ENCODE measurements around the gene USP47.

The USP47 gene

DNA sequence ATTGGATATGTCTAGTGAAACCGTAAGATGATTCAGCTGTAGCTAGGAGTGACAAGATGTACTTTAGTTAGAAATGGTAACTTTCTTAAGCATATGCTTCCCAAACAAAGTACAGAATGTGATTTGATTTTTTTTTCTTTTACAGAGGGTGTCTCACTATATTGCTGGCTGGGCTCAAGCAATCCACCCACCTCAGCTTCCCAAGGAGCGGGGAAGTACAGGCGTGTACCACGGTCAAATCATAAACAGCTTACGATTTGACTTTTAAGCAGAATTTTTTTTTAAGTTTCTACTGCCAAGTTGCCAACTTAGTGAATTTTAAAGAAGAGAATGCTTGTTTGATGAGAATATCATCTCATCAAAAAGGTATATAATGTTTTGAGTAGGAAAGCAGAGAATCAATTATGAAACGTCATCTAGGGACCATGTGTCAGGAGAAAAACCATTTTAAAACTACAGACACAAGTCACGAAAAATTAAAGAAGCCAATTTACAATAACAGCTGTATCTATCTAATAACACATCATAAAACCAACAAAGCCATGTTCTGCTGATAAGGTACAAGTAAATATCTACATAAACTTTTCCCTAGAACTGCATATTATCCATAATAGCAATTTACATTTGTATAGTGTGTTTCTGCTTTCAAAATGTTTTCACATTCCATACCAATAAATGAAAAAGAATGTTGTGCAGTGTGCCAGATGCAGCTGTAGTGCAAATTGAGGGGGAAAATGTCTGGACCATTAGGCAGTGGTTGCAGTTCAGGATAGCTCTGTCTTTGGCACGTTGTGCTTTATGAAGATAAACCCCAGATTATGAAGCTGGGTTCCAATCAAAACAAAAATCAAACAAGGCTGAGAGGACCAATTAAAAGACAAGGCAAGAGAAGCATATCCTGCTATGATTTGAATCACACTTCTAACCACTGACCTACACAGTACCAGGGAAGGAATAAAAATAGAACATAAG is 33.7 kb upstream of the USP47 start:
- TF ChIP-seq, protein P1, sequence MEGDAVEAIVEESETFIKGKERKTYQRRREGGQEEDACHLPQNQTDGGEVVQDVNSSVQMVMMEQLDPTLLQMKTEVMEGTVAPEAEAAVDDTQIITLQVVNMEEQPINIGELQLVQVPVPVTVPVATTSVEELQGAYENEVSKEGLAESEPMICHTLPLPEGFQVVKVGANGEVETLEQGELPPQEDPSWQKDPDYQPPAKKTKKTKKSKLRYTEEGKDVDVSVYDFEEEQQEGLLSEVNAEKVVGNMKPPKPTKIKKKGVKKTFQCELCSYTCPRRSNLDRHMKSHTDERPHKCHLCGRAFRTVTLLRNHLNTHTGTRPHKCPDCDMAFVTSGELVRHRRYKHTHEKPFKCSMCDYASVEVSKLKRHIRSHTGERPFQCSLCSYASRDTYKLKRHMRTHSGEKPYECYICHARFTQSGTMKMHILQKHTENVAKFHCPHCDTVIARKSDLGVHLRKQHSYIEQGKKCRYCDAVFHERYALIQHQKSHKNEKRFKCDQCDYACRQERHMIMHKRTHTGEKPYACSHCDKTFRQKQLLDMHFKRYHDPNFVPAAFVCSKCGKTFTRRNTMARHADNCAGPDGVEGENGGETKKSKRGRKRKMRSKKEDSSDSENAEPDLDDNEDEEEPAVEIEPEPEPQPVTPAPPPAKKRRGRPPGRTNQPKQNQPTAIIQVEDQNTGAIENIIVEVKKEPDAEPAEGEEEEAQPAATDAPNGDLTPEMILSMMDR (IDR thresholded peaks at IDR 0.05; ENCODE audit: low read length, missing control alignments), result no peak
- H3K4me3 ChIP-seq (replicated peaks; ENCODE audit: low read depth, low read length), result no peak overlapping the region
- DNase-seq (ENCODE audit: low read depth), result no peak

DNA sequence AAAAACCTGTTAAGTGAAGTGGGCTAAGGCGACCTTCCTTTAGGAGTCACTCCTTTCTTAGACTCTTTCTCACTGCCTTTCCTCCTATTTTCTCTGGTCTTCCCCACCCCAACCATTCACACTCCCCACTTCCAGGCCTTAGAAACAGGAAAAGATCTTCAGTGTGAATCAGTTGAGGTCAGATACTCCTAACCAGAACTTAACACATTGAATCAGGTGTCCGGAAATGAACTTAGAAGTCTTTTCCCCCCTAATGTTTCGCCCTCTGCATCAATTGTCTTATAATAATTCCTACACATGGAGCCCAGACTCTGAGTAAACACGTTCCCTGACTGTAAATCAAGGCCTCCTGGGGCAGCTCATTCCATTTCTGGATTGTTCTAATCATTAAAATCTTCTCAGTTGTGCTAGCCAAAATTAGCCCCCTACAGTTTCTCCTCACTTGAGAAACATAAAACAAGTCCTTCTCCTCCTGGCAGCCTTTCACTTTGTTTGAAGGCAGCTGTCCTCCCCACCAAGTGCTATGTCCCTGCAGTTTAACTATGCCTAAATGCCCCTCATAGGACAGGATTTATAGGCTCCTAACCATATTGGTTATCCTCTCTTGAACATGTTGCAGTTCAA is 32.7 kb upstream of the USP47 start:
- no peak for DNase-seq (ENCODE audit: low read depth)
- TF ChIP-seq, protein P1 (IDR thresholded peaks at IDR 0.05; ENCODE audit: low read length, missing control alignments), result no peak
- H3K4me3 ChIP-seq (replicated peaks; ENCODE audit: low read depth, low read length), result no peak overlapping the region

DNA sequence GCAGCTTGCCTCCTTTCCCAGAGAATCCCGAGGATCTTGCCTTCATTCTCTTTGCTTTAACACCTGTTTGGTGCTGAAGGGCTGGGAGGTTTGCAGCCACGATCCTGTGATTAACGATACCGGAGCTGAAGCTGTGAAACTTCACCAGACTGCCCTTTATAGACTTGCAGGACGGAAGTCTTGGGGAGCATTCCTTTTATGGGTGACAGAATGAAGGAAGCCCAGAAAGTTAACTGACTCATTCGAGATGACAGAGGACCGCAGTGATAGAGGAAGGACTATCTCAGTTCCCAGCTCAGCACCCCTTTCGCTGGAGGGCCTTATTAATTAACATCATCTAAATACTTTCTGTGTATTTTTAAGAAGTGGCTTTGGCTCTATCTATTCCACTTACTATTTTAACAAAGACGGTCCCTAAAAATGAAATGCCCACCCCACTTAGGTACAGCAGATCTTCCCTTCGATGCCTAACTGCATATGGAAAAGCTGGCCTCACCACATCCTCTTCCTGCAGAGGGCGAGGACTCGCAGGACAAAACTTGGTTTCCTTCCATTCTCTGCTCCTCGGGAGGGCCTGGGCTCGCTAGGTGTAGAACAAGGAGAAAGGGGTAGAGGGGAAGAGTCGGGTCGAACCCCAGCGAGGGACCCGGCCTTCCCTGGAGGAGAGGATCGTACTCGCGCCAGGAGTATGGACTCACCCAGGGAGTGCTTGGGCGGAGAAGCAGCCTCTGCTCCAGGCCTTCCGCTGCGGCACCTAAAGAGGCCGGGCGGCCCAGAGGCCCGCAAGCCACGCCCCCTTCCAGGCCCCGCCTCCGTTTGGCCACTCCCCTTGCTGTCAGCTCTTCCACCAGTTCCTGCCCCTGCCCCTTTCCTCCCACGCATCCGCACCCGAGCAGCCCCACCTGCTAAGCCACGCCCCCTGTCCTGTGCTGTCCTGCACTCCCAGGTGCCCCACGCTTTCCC is 30.7 kb upstream of the USP47 start:
- TF ChIP-seq, protein P1 (IDR thresholded peaks at IDR 0.05; ENCODE audit: low read length, missing control alignments), result no peak
- DNase-seq (ENCODE audit: low read depth), result no peak
- H3K4me3 ChIP-seq (replicated peaks; ENCODE audit: low read depth, low read length), result no peak overlapping the region

DNA sequence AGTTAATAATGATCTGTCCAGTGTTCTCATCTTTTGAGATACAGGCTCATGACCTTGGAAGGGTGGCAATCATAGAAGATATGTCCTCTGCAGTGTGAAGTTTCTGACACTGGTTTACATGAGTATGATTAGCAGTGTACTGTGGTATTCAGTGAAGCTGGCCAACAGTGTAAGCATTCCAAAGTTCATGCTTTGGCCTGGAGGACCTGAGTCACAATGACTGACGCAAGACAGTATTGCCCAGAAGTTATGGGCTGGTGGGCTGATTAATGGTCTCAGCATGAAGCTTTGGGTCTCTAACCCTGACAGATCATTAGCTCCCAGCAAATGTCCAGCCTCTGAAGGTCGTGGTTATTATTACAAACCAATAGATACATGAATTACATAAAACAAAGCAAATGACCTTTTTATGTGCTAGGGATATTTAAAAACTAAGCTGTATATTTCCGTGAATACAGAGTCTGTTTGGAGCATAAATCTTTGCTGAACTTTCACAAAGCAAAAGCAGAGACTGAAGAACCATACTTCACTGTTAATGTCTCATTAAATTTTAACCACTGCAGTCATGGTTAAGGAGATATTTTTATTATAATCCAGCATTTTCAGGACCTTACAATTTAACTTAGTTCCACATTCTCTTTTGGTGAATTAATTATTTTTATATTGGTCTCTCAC is 28.3 kb upstream of the USP47 start:
- H3K4me3 ChIP-seq (replicated peaks; ENCODE audit: low read depth, low read length), result no peak overlapping the region
- TF ChIP-seq, protein P1 (IDR thresholded peaks at IDR 0.05; ENCODE audit: low read length, missing control alignments), result no peak
- DNase-seq (ENCODE audit: low read depth), result peak; percentile 91

DNA sequence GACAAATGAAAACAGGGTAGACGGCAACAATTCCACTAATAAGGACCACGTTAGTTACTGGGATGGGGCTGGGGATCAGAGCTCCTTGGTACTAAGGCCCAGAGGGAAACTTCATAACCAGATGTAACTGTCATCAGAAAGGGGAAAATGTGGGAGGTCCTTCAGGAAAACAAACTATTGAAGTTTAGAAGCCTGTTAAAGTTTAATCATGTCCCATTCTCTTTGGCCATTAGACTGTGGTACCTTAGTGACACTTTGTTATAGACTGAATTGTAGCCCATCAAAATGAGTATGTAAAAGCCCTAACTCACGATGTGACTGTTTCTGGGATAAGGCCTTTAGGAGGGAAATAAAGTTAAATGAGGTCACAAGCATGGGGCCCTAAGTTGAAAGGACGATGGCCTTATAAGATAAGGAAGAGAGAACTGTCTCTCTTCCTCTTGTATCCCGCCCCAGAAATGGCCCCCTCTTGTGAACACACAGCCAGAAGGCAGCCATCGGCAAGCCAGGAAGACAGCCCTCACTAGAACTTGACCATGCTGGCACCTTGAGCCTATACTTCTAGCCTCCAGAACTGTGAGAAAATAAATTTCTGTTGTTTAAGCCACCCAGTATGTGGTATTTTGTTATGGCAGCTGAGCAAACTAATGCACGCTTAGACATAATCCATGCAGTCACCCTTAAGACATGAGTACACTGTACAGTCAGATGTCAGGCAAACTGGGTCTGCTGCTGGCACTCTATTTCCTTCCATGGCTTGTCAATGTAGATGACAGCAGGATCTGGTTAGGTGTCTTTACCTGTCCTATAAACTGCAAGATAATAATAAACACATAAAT is 26.9 kb upstream of the USP47 start:
- TF ChIP-seq, protein P1 (IDR thresholded peaks at IDR 0.05; ENCODE audit: low read length, missing control alignments), result no peak
- H3K4me3 ChIP-seq (replicated peaks; ENCODE audit: low read depth, low read length), result no peak overlapping the region
- no peak for DNase-seq (ENCODE audit: low read depth)

Data from fibroblast of pulmonary artery (primary cell).